Vagina (tissue), 2 donors: Measurements from ENCODE around the gene RNF43.

ENCODE experiments used
- POLR2A ChIP-seq, 2 donors: fragments of 450-650 bp; IDR thresholded peaks; one replicate each; pipeline ENCODE4 v1.6.1; 2017; ENCODE audit warnings: antibody characterized with exemption in 2 of 2, mild to moderate bottlenecking in 2 of 2, moderate library complexity in 2 of 2
- TF ChIP-seq, protein P1 (sequence below), 3 experiments: fragments of 450-650 bp in 2 of 3; fragments of 200-600 bp in 1 of 3; sonication (generic) in 1 of 3; IDR thresholded peaks; one replicate each; pipeline ENCODE4 v1.5.1; 2017 to 2019; ENCODE audit warnings: antibody characterized with exemption in 3 of 3, mild to moderate bottlenecking in 2 of 3, moderate library complexity in 2 of 3

DNA sequence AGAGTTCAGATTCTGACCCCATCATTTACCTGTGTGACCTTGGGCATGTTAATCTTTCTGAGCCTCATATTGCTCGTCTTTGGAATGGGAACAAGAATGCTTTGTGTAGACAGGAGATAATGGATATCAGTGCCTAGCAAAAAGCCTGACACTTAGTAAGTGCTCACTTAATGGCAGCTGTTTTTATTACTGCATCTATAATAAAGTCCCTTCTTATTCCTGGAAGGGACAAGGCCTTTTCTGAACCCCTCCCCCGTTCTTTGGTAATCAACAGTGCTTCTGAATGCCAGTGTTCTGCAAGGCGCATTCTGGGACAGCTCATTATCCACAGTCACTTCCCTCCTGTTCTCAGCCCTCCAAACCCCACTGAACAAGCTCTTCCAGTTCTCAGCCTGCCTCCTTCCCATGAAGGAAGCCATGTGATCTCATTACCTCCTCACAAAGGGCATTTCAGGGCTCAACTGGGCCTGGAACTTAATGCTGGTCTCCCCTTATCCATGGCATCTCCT is 40.2 kb downstream of the RNF43 start:
- TF ChIP-seq POLR2A (IDR thresholded peaks at IDR 0.05) = no peak
- TF ChIP-seq, protein P1, sequence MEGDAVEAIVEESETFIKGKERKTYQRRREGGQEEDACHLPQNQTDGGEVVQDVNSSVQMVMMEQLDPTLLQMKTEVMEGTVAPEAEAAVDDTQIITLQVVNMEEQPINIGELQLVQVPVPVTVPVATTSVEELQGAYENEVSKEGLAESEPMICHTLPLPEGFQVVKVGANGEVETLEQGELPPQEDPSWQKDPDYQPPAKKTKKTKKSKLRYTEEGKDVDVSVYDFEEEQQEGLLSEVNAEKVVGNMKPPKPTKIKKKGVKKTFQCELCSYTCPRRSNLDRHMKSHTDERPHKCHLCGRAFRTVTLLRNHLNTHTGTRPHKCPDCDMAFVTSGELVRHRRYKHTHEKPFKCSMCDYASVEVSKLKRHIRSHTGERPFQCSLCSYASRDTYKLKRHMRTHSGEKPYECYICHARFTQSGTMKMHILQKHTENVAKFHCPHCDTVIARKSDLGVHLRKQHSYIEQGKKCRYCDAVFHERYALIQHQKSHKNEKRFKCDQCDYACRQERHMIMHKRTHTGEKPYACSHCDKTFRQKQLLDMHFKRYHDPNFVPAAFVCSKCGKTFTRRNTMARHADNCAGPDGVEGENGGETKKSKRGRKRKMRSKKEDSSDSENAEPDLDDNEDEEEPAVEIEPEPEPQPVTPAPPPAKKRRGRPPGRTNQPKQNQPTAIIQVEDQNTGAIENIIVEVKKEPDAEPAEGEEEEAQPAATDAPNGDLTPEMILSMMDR (IDR thresholded peaks at IDR 0.05) = no peak
